Right lobe of liver (tissue), 6 donors: Measurements from ENCODE around the gene FLT1. TPM values are rescaled to one million over a fixed set of nuclear protein-coding genes. Genes with fewer than 3 reads are reported as not detected.

ENCODE experiments used
- ATAC-seq, 4 donors: fragments of 200-7000 bp; cut with Tn5 transposase; one replicate each; pipeline ENCODE4 v1.9.1; 2020; ENCODE audit warnings: mild to moderate bottlenecking in 4 of 4, moderate library complexity in 4 of 4
- DNase-seq, 3 donors: peaks; one replicate each; pipeline ENCODE4 v3.0.0-alpha.2; 2020
- H3K27ac ChIP-seq, 3 donors: fragments of 200-600 bp; one replicate each; pipeline ENCODE4 v1.8.0; 2022
- H3K27me3 ChIP-seq, 2 donors: fragments of 200-600 bp; one replicate each; pipeline ENCODE4 v1.8.0; 2022
- H3K36me3 ChIP-seq, 4 donors: fragments of 200-600 bp; sonication (generic) in 1 of 4; one replicate each; pipeline versions ENCODE4 v1.5.1 to v1.8.0; 2017 to 2022; ENCODE audit warnings: control low read depth in 1 of 4
- H3K4me1 ChIP-seq, 4 donors: fragments of 200-600 bp; sonication (generic) in 1 of 4; one replicate each; pipeline versions ENCODE4 v1.5.1 to v1.8.0; 2017 to 2022; ENCODE audit warnings: control low read depth in 1 of 4
- H3K4me3 ChIP-seq, 3 donors: fragments of 200-600 bp; one replicate each; pipeline ENCODE4 v1.8.0; 2022
- H3K9me3 ChIP-seq, 4 donors: fragments of 200-600 bp; sonication (generic) in 1 of 4; one replicate each; pipeline versions ENCODE4 v1.5.1 to v1.8.0; 2017 to 2022; ENCODE audit warnings: control low read depth in 1 of 4
- POLR2A ChIP-seq: fragments of 450-650 bp; IDR thresholded peaks from one replicate; pipeline ENCODE4 v1.6.1; 2017; ENCODE audit warnings: antibody characterized with exemption, mild to moderate bottlenecking
- WGBS: methylation state at CpG from one replicate; pipeline ENCODE4 v1.1.6; 2018; ENCODE audit warnings: low coverage, low lambda C conversion rate; ENCODE audit not compliant: insufficient coverage; ENCODE audit errors: missing lambda C conversion rate; 5-methylcytosine and 5-hydroxymethylcytosine counted together
- intact Hi-C, 2 donors: fragments of 100-400 bp; cut with DNase I; formaldehyde crosslinking; loops; one replicate each; pipeline versions ENCODE4 v1.11.2 to v1.14.1; 2022
- total RNA-seq, 6 experiments: library from RNA; depleted of rRNA in 2 of 6; stranded (reverse); fragments of >200 nt in 2 of 6; fragmentation: NEBNext Ultra II Directional in 3 of 6; extraction: Animal tissue kit (Norgen Biotek cat#: 25700) in 3 of 6; gene quantifications; one replicate each; pipeline versions ENCODE4 v1.1.0 to v1.2.4, GENCODE V29; 2016 to 2023
- TF ChIP-seq, protein P1 (sequence below), 4 donors: fragments of 200-600 bp in 3 of 4; fragments of 450-650 bp in 1 of 4; IDR thresholded peaks; one replicate each; pipeline versions ENCODE4 v1.5.1 to v1.8.0; 2016 to 2022; ENCODE audit warnings: antibody characterized with exemption in 4 of 4, mild to moderate bottlenecking in 2 of 4
- donor health status: DM: no; HTN: yes; CAD: no.
- donor health status: DM: no; HTN: no; CAD: no.
- donor health status: DM: no; HTN: no; CAD: no.
- donor health status: DM: no; HTN: yes; CAD: no.
- donor health status: DM: no; HTN: yes; CAD: no.

The FLT1 gene
- total RNA-seq, 6 experiments from 2014 or later: 10.6 to 66.4 (median 20.5) TPM

- Histone ChIP-seq H3K27ac (no peak overlapping the region), H3K9me3 (no peaks in the 10 kb centered on the region), H3K27me3 (no peaks in the 10 kb centered on the region), H3K4me1 (no peaks in the 10 kb centered on the region), H3K36me3 (peaks cover 0 to 20% (median 5%) of the 10 kb centered on the region in 4 donors), H3K4me3 (no peak overlapping the region)
- 88% methylated on average over 2 of the region's 2 CpGs for WGBS
- ATAC-seq: no peak
- intact Hi-C loops: no loop called here
- DNase-seq: no peak
- TF ChIP-seq POLR2A: no peak
- TF ChIP-seq, protein P1, sequence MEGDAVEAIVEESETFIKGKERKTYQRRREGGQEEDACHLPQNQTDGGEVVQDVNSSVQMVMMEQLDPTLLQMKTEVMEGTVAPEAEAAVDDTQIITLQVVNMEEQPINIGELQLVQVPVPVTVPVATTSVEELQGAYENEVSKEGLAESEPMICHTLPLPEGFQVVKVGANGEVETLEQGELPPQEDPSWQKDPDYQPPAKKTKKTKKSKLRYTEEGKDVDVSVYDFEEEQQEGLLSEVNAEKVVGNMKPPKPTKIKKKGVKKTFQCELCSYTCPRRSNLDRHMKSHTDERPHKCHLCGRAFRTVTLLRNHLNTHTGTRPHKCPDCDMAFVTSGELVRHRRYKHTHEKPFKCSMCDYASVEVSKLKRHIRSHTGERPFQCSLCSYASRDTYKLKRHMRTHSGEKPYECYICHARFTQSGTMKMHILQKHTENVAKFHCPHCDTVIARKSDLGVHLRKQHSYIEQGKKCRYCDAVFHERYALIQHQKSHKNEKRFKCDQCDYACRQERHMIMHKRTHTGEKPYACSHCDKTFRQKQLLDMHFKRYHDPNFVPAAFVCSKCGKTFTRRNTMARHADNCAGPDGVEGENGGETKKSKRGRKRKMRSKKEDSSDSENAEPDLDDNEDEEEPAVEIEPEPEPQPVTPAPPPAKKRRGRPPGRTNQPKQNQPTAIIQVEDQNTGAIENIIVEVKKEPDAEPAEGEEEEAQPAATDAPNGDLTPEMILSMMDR (IDR thresholded peaks at IDR 0.05): no peak
Measured at GRCh38 chr13:28271056-28271840, 223.7 kb downstream of the FLT1 start.

DNA sequence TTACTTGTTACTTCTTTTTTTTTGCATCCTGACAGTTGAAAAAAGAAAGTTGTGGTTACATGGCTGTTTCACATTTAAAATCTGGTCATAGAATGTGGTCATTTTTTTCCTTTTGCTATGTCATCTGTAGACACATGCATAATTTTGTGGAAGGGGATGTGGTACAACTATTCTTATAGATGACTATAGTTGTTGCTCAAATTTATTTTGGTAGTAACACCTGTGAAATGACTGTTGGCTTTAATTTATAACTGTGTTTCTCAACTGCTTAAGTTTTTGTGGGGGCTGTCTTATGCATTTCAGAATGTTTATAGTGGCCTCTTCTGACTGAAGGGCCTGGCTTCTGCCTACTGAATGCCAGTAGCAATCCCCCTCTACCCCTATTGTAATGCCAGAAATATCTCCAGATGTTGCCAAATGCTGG is 226.1 kb downstream of the FLT1 start:
- H3K36me3 ChIP-seq: peaks cover 0 to 20% (median 5%) of the 10 kb centered on the region in 4 donors
- no peak for DNase-seq
- H3K27me3 ChIP-seq: no peaks in the 10 kb centered on the region
- H3K27ac ChIP-seq: no peak overlapping the region
- no peak overlapping the region for H3K4me3 ChIP-seq
- no peaks in the 10 kb centered on the region for H3K4me1 ChIP-seq
- ATAC-seq: no peak
- TF ChIP-seq, protein P1 (IDR thresholded peaks at IDR 0.05): no peak
- no peak for TF ChIP-seq POLR2A
- intact Hi-C loops: no loop called here
- H3K9me3 ChIP-seq: no peaks in the 10 kb centered on the region

DNA sequence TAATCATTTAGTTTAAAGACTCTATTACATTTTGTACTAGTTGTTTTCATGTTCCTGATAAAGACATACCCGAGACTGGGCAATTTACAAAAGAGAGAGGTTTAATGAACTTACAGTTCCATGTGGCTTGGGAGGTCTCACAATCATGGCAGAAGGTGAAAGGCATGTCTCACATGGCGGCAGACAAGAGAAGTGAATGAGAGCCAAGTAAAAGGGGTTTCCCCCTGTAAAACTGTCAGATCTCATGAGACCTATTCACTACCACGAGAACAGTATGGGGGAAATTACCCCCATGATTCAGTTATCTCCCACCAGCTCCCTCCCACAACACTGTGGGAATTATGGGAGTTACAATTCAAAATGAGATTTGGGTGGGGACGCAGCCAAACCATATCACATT is 227.4 kb downstream of the FLT1 start:
- ATAC-seq (no peak), DNase-seq (no peak)
- TF ChIP-seq, protein P1 (IDR thresholded peaks at IDR 0.05): no peak
- TF ChIP-seq POLR2A: no peak
- H3K27me3 ChIP-seq: no peaks in the 10 kb centered on the region
- intact Hi-C loops: no loop called here
- H3K36me3 ChIP-seq: peaks cover 0 to 11% (median 5%) of the 10 kb centered on the region in 4 donors
- no peaks in the 10 kb centered on the region for H3K4me1 ChIP-seq
- H3K27ac ChIP-seq: no peak overlapping the region
- 93% methylated on average over 4 of the region's 4 CpGs for WGBS
- H3K9me3 ChIP-seq: no peaks in the 10 kb centered on the region
- H3K4me3 ChIP-seq: no peak overlapping the region

GRCh38 chr13:28258417-28258816 is 236.5 kb downstream of the FLT1 start:
- Histone ChIP-seq H3K4me1 (peaks cover 0 to 6% (median 0%) of the 10 kb centered on the region in 4 donors), H3K36me3 (peaks cover 0 to 7% (median 0%) of the 10 kb centered on the region in 4 donors), H3K9me3 (no peaks in the 10 kb centered on the region), H3K27ac (no peak overlapping the region), H3K4me3 (no peak overlapping the region), H3K27me3 (no peaks in the 10 kb centered on the region)
- DNase-seq (no peak), ATAC-seq (peak in 2 of 4 donors; percentile 66 to 71)
- intact Hi-C loops: no loop called here
- TF ChIP-seq POLR2A: no peak
- TF ChIP-seq, protein P1 (IDR thresholded peaks at IDR 0.05): no peak
- WGBS: 70% methylated on average over 3 of the region's 3 CpGs
